ENCODE data around the gene PLGRKT.

Gene PLGRKT

GRCh38 chr9:5460157-5460556 lies 22.4 kb upstream of the PLGRKT start:
- TF ChIP-seq GATA2 (IDR thresholded peaks at IDR 0.05; ENCODE audit: low read depth, low read length): no peak
- TF ChIP-seq GATA3 (IDR thresholded peaks at IDR 0.05; ENCODE audit: low read depth, low read length): no peak

GRCh38 chr9:5459289-5459829 lies 21.6 kb upstream of the PLGRKT start:
- TF ChIP-seq GATA2 (IDR thresholded peaks at IDR 0.05; ENCODE audit: low read depth, low read length) (no peak), GATA3 (IDR thresholded peaks at IDR 0.05; ENCODE audit: low read depth, low read length) (no peak)

GRCh38 chr9:5455181-5455580 lies 17.5 kb upstream of the PLGRKT start:
- TF ChIP-seq GATA3 (IDR thresholded peaks at IDR 0.05; ENCODE audit: low read depth, low read length) (no peak), GATA2 (IDR thresholded peaks at IDR 0.05; ENCODE audit: low read depth, low read length) (no peak)

GRCh38 chr9:5453673-5454072 lies 15.9 kb upstream of the PLGRKT start:
- no peak for TF ChIP-seq GATA3 (IDR thresholded peaks at IDR 0.05; ENCODE audit: low read depth, low read length)
- TF ChIP-seq GATA2 (IDR thresholded peaks at IDR 0.05; ENCODE audit: low read depth, low read length): no peak

- TF ChIP-seq GATA2 (IDR thresholded peaks at IDR 0.05; ENCODE audit: low read depth, low read length) (no peak), GATA3 (IDR thresholded peaks at IDR 0.05; ENCODE audit: low read depth, low read length) (no peak)
Measured at GRCh38 chr9:5453004-5453403, 15.3 kb upstream of the PLGRKT start.

GRCh38 chr9:5452286-5452609 lies 14.5 kb upstream of the PLGRKT start:
- no peak for TF ChIP-seq GATA2 (IDR thresholded peaks at IDR 0.05; ENCODE audit: low read depth, low read length)
- no peak for TF ChIP-seq GATA3 (IDR thresholded peaks at IDR 0.05; ENCODE audit: low read depth, low read length)

- TF ChIP-seq GATA2 (IDR thresholded peaks at IDR 0.05; ENCODE audit: low read depth, low read length) (no peak), GATA3 (IDR thresholded peaks at IDR 0.05; ENCODE audit: low read depth, low read length) (no peak)
Measured at GRCh38 chr9:5450359-5451091, 12.8 kb upstream of the PLGRKT start, which contains the start of gene CD274. CD274 (plus strand) TSS chr9:5450542; CDS start chr9:5456114, 5,572 bp downstream.

GRCh38 chr9:5449521-5450358 lies 12.0 kb upstream of the PLGRKT start:
- TF ChIP-seq GATA3 (IDR thresholded peaks at IDR 0.05; ENCODE audit: low read depth, low read length) (no peak), GATA2 (IDR thresholded peaks at IDR 0.05; ENCODE audit: low read depth, low read length) (no peak)

GRCh38 chr9:5448461-5449435 lies 11.0 kb upstream of the PLGRKT start:
- no peak for TF ChIP-seq GATA3 (IDR thresholded peaks at IDR 0.05; ENCODE audit: low read depth, low read length)

- TF ChIP-seq GATA3 (IDR thresholded peaks at IDR 0.05; ENCODE audit: low read depth, low read length): no peak
- no peak for TF ChIP-seq GATA2 (IDR thresholded peaks at IDR 0.05; ENCODE audit: low read depth, low read length)
Measured at GRCh38 chr9:5448016-5448415, 10.3 kb upstream of the PLGRKT start.

- TF ChIP-seq GATA2 (IDR thresholded peaks at IDR 0.05; ENCODE audit: low read depth, low read length): no peak
- no peak for TF ChIP-seq GATA3 (IDR thresholded peaks at IDR 0.05; ENCODE audit: low read depth, low read length)
Measured at GRCh38 chr9:5447337-5447736, 9.6 kb upstream of the PLGRKT start.

GRCh38 chr9:5446451-5447236 lies 8.9 kb upstream of the PLGRKT start:
- no peak for TF ChIP-seq GATA2 (IDR thresholded peaks at IDR 0.05; ENCODE audit: low read depth, low read length)
- no peak for TF ChIP-seq GATA3 (IDR thresholded peaks at IDR 0.05; ENCODE audit: low read depth, low read length)

GRCh38 chr9:5445886-5446285 lies 8.2 kb upstream of the PLGRKT start:
- no peak for TF ChIP-seq GATA2 (IDR thresholded peaks at IDR 0.05; ENCODE audit: low read depth, low read length)
- TF ChIP-seq GATA3 (IDR thresholded peaks at IDR 0.05; ENCODE audit: low read depth, low read length): no peak
